H1 (cell line): ENCODE measurements around the gene GPC6. TPM values are rescaled to one million over a fixed set of nuclear protein-coding genes. Genes with fewer than 3 reads are reported as not detected.

Experiments
- CHD7 ChIP-seq: fragments of 300-600 bp; sonication (generic); IDR thresholded peaks from 2 replicates; pipeline ENCODE4 v1.7.1; 2012; ENCODE audit warnings: low read length, moderate library complexity, mild to moderate bottlenecking, inconsistent platforms; ENCODE audit not compliant: insufficient replicate concordance
- HDAC2 ChIP-seq, 2 experiments: fragments of 300-600 bp in 1 of 2; sonication (generic) in 1 of 2; IDR thresholded peaks; 2 replicates each; pipeline ENCODE4 v1.6.1; 2011 to 2012; ENCODE audit warnings: low read depth in 2 of 2, low read length in 2 of 2, mild to moderate bottlenecking in 2 of 2, moderate library complexity in 2 of 2, borderline replicate concordance in 1 of 2, inconsistent platforms in 1 of 2
- KDM4A ChIP-seq: IDR thresholded peaks from one replicate; pipeline ENCODE4 v1.7.1; 2012; ENCODE audit warnings: low read depth, mild to moderate bottlenecking, moderate library complexity, low read length, inconsistent platforms; ENCODE audit not compliant: severe bottlenecking
- POLR2A ChIP-seq, 2 experiments: IDR thresholded peaks; 1 replicate in 1 of 2; 2 replicates in 1 of 2; pipeline ENCODE4 v1.6.1; 2011; ENCODE audit warnings: low read depth in 2 of 2, low read length in 2 of 2, mild to moderate bottlenecking in 2 of 2; ENCODE audit errors: control extremely low read depth in 1 of 2
- POLR2AphosphoS5 ChIP-seq: IDR thresholded peaks from 2 replicates; pipeline ENCODE4 v1.6.1; 2011; ENCODE audit warnings: low read depth, low read length
- SIRT6 ChIP-seq: IDR thresholded peaks from one replicate; pipeline ENCODE4 v1.7.1; 2012; ENCODE audit warnings: low read length, inconsistent platforms
- SIX5 ChIP-seq: IDR thresholded peaks from 2 replicates; pipeline ENCODE4 v1.6.1; 2011; ENCODE audit warnings: mild to moderate bottlenecking, low read depth, low read length
- SP2 ChIP-seq: IDR thresholded peaks from 2 replicates; pipeline ENCODE4 v1.6.1; 2012; ENCODE audit warnings: mild to moderate bottlenecking, low read length, inconsistent platforms
- SP4 ChIP-seq: IDR thresholded peaks from 2 replicates; pipeline ENCODE4 v1.6.1; 2012; ENCODE audit warnings: low read length, inconsistent platforms
- polyA plus RNA-seq, 7 experiments: library from polyadenylated mRNA; depleted of rRNA in 3 of 7; stranded (reverse) in 5 of 7; unstranded in 2 of 7; fragments of >200 nt in 5 of 7; fragments of 200-250 nt in 2 of 7; gene quantifications; 1 replicate in 5 of 7; 2 replicates in 1 of 7; 4 replicates in 1 of 7; pipeline versions ENCODE4 v1.2.1 to v1.2.3, GENCODE V29; 2011 to 2013; ENCODE audit warnings: missing spikeins in 2 of 7, mixed read lengths in 2 of 7
- total RNA-seq: library from RNA; stranded (reverse); fragmentation: NEBNext Ultra II Directional; extraction: Animal tissue kit (Norgen Biotek cat#: 25700); gene quantifications from 2 replicates; pipeline ENCODE4 v1.2.1, GENCODE V29; 2021
- TF ChIP-seq, protein P1 (sequence below): IDR thresholded peaks from 2 replicates; pipeline ENCODE4 v1.6.1; 2012; ENCODE audit warnings: inconsistent platforms

Gene GPC6
- total and polyA plus RNA-seq, 2 of the 8 experiments (the other 6 are each of a cell fraction or from before 2014, with no cell fraction given): 5.4 to 12.0 TPM

DNA sequence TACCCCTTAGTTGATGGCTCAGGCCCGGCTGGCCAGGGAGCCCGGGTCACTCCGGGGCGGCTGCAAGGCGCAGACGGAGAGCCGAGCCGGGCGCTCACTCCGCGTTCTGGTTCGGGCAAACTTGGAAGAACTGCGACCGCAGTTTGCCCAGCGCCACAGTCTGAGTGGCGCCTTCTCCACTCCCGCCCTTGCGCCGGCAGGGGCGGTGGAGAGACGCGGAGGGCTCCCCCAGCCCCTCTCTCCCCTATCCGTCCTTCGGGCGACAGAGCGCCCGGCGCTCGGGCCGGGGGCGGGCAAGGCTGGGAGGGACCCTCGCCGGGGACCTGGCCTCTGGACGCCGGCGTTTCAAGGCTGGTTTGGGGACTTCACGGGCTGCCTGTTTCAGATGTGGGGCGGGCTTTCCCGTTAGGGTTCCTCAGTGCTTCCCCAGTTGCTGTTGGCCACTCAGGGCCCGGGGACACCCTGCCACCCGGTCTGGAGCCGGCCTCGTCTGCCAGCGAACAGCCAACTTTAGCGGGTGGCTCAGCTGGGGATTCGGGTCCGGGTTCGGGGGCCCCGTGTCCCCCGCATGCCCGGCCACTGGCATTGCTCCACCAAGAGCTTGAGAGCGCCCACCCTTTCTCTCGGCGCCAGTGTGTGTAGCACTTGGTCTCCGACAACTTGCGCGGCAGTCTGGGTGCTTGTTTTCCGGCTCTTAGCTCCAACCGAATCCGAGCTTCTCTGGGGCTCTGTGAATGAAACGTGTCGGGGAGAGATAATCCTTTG is 1.5 kb downstream of the GPC6 start (continued):
- TF ChIP-seq CHD7: no peak
- TF ChIP-seq SIRT6: no peak
- peak; percentile 82 for TF ChIP-seq KDM4A
- no peak; a peak in 1 of 3 replicates for TF ChIP-seq POLR2A (IDR thresholded peaks at IDR 0.05; ENCODE audit: control extremely low read depth in 1 of 2, low read depth in 2 of 2, low read length in 2 of 2)
- no peak; the same call in 1 of the 2 replicates for TF ChIP-seq POLR2AphosphoS5
- TF ChIP-seq HDAC2 (IDR thresholded peaks at IDR 0.05; ENCODE audit: borderline replicate concordance in 1 of 2, low read depth in 2 of 2, low read length in 2 of 2): 0 out of 4 replicates have a peak, but pooled peaks of 1 of the 2 experiments have one; percentile 68
- TF ChIP-seq SP2: no peak
- TF ChIP-seq, protein P1, sequence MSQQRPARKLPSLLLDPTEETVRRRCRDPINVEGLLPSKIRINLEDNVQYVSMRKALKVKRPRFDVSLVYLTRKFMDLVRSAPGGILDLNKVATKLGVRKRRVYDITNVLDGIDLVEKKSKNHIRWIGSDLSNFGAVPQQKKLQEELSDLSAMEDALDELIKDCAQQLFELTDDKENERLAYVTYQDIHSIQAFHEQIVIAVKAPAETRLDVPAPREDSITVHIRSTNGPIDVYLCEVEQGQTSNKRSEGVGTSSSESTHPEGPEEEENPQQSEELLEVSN: peak; percentile 41; the same call in 1 of the 2 replicates
- 0 out of 2 replicates have a peak, but pooled peaks have one; percentile 51 for TF ChIP-seq SP4
- TF ChIP-seq SIX5: no peak
